Endothelial cell of umbilical vein (primary cell): Measurements from ENCODE around the gene NAA10. TPM values are rescaled to one million over a fixed set of nuclear protein-coding genes. Genes with fewer than 3 reads are reported as not detected.

Source experiments
- BruUV-seq: library from RNA; stranded (reverse); fragments of 400-500 nt; replicated peaks from 2 replicates; lab custom pipeline; 2021; lab: Mats Ljungman, UMichigan
- CTCF ChIA-PET: fragments of 300-600, 350-600 bp; sonication (Branson Sonifier 250); formaldehyde crosslinking; loops from one replicate; lab custom pipeline; 2021; ENCODE audit warnings: antibody characterized with exemption, inconsistent platforms; lab: Charles Lee
- POLR2A ChIA-PET: fragments of 300-600, 350-600 bp; sonication (Branson Sonifier 250); formaldehyde crosslinking; loops from one replicate; lab custom pipeline; 2021; ENCODE audit warnings: antibody characterized with exemption, inconsistent platforms; lab: Charles Lee
- DNase-seq: peaks from one replicate; pipeline ENCODE4 v3.0.0-alpha.2; 2011; ENCODE audit warnings: low read depth, low spot score
- FAIRE-seq: peaks from 2 replicates; lab custom pipeline; 2011; peaks lifted over from hg19 to GRCh38; lab: Jason Lieb, UNC
- H2AFZ ChIP-seq: 2 replicates; pipeline ENCODE4 v1.6.0; 2012; ENCODE audit warnings: low read depth, low read length, control low read depth, inconsistent platforms
- H3K27ac ChIP-seq: 2 replicates; pipeline ENCODE4 v1.5.1; 2011; ENCODE audit warnings: low read depth, mild to moderate bottlenecking, control low read depth, low read length, moderate library complexity; ENCODE audit not compliant: insufficient read depth
- H3K27me3 ChIP-seq, 2 experiments: 2 replicates each; pipeline versions ENCODE4 v1.6.0 to v1.6.1; 2011; ENCODE audit warnings: low read length in 2 of 2, mixed read lengths in 1 of 2; ENCODE audit not compliant: control insufficient read depth in 2 of 2, insufficient read depth in 2 of 2
- H3K36me3 ChIP-seq, 2 experiments: 2 replicates in 1 of 2; 3 replicates in 1 of 2; pipeline ENCODE4 v1.5.1; 2011; ENCODE audit warnings: low read length in 2 of 2, mild to moderate bottlenecking in 1 of 2, moderate library complexity in 1 of 2; ENCODE audit not compliant: control insufficient read depth in 2 of 2, insufficient read depth in 2 of 2; ENCODE audit errors: extremely low read depth in 1 of 2
- H3K4me1 ChIP-seq: 3 replicates; pipeline ENCODE4 v1.5.1; 2011; ENCODE audit warnings: mild to moderate bottlenecking, low read length; ENCODE audit not compliant: control insufficient read depth, insufficient read depth; ENCODE audit errors: extremely low read depth
- H3K4me2 ChIP-seq: 2 replicates; pipeline ENCODE4 v1.6.1; 2011; ENCODE audit warnings: low read length, control low read depth, mixed read lengths; ENCODE audit not compliant: insufficient read depth
- H3K4me3 ChIP-seq, 3 experiments: fragments of 200-600 bp in 1 of 3; sonication (generic), shearing (Covaris generic) in 1 of 3; replicated peaks in 1 of 3; 2 replicates each; pipeline ENCODE4 v1.5.1; 2011 to 2016; ENCODE audit warnings: control low read depth in 3 of 3, low read length in 3 of 3, mild to moderate bottlenecking in 2 of 3, inconsistent platforms in 1 of 3, low read depth in 1 of 3, moderate library complexity in 1 of 3; ENCODE audit not compliant: insufficient read depth in 1 of 3
- H3K79me2 ChIP-seq: 2 replicates; pipeline ENCODE4 v1.6.0; 2012; ENCODE audit warnings: low read length, inconsistent platforms; ENCODE audit not compliant: control insufficient read depth, insufficient read depth
- H3K9ac ChIP-seq: replicated peaks from 2 replicates; pipeline ENCODE3; 2011; ENCODE audit warnings: low read length, control low read depth; ENCODE audit not compliant: insufficient read depth; ENCODE audit errors: extremely low read depth
- H3K9me1 ChIP-seq: replicated peaks from 3 replicates; pipeline ENCODE4 v1.6.0; 2011; ENCODE audit warnings: mild to moderate bottlenecking, low read length; ENCODE audit not compliant: control insufficient read depth, insufficient read depth; ENCODE audit errors: extremely low read depth
- H3K9me3 ChIP-seq: replicated peaks from 2 replicates; pipeline ENCODE4 v1.5.1; 2012; ENCODE audit warnings: low read length, inconsistent platforms; ENCODE audit not compliant: control insufficient read depth, insufficient read depth
- H4K20me1 ChIP-seq: replicated peaks from 2 replicates; pipeline ENCODE3; 2011; ENCODE audit warnings: mild to moderate bottlenecking, low read length; ENCODE audit not compliant: control insufficient read depth, insufficient read depth; ENCODE audit errors: extremely low read depth
- CTCF ChIP-seq, 2 donors: IDR thresholded peaks; 1 replicate in 1 of 2; 2 replicates in 1 of 2; pipeline ENCODE4 v1.5.1; 2011; ENCODE audit warnings: low read length in 2 of 2, mild to moderate bottlenecking in 2 of 2, moderate library complexity in 2 of 2, control low read depth in 1 of 2, inconsistent platforms in 1 of 2, low read depth in 1 of 2; ENCODE audit not compliant: insufficient read depth in 1 of 2; ENCODE audit errors: extremely low read depth in 1 of 2
- EZH2 ChIP-seq: IDR thresholded peaks from 2 replicates; pipeline ENCODE4 v1.6.1; 2012; ENCODE audit warnings: borderline replicate concordance, low read depth, mild to moderate bottlenecking, moderate library complexity, low read length, inconsistent platforms; ENCODE audit not compliant: severe bottlenecking
- FOS ChIP-seq: IDR thresholded peaks from 2 replicates; pipeline ENCODE4 v1.6.1; 2011; ENCODE audit warnings: mild to moderate bottlenecking, low read length, moderate library complexity, borderline replicate concordance; ENCODE audit not compliant: insufficient read depth
- GATA2 ChIP-seq: IDR thresholded peaks from 2 replicates; pipeline ENCODE4 v1.7.0; 2011; ENCODE audit warnings: low read depth, mild to moderate bottlenecking, moderate library complexity, mixed read lengths, low read length; ENCODE audit not compliant: insufficient read length, insufficient read depth
- JUN ChIP-seq: IDR thresholded peaks from 2 replicates; pipeline ENCODE4 v1.6.1; 2011; ENCODE audit warnings: borderline replicate concordance, low read depth; ENCODE audit not compliant: insufficient read length, insufficient read depth
- MAX ChIP-seq: IDR thresholded peaks from 2 replicates; pipeline ENCODE4 v1.6.1; 2011; ENCODE audit not compliant: insufficient read depth, insufficient read length
- MYC ChIP-seq: IDR thresholded peaks from one replicate; pipeline ENCODE4 v1.6.1; 2011; ENCODE audit warnings: mild to moderate bottlenecking, low read depth, low read length
- POLR2A ChIP-seq: IDR thresholded peaks from 2 replicates; pipeline ENCODE4 v1.6.1; 2012; ENCODE audit warnings: low read depth, mild to moderate bottlenecking, control low read depth, low read length
- POLR2AphosphoS5 ChIP-seq: IDR thresholded peaks from 2 replicates; pipeline ENCODE4 v1.6.1; 2012; ENCODE audit warnings: low read depth, mild to moderate bottlenecking, control low read depth, low read length, moderate library complexity; ENCODE audit not compliant: insufficient read depth
- dilution Hi-C: fragments of 300-500 bp; cut with MboI; formaldehyde crosslinking; loops from one replicate; pipeline ENCODE4 v1.15.0; 2019; ENCODE audit warnings: low sequenced_read_pairs; ENCODE audit not compliant: extremely low pct_ligation_motif_present
- intact Hi-C: fragments of 100-400 bp; cut with micrococcal nuclease; formaldehyde crosslinking; loops from one replicate; pipeline ENCODE4 v1.10.0; 2022
- polyA plus RNA-seq, 4 experiments: library from polyadenylated mRNA; depleted of rRNA in 3 of 4; stranded (reverse) in 3 of 4; unstranded in 1 of 4; fragments of >200 nt; gene quantifications; 2 replicates each; pipeline versions ENCODE4 v1.2.1 to v1.2.3, GENCODE V29; 2011 to 2012; ENCODE audit warnings: missing spikeins in 1 of 4
- total RNA-seq: library from RNA; stranded (reverse); gene quantifications from 2 replicates; pipeline ENCODE4 v1.2.3, GENCODE V29; 2021

NAA10 gene
- total and polyA plus RNA-seq, 2 donors (not counting 3 experiments of a cell fraction or from before 2014, with no cell fraction given): 141 to 144 TPM

DNA sequence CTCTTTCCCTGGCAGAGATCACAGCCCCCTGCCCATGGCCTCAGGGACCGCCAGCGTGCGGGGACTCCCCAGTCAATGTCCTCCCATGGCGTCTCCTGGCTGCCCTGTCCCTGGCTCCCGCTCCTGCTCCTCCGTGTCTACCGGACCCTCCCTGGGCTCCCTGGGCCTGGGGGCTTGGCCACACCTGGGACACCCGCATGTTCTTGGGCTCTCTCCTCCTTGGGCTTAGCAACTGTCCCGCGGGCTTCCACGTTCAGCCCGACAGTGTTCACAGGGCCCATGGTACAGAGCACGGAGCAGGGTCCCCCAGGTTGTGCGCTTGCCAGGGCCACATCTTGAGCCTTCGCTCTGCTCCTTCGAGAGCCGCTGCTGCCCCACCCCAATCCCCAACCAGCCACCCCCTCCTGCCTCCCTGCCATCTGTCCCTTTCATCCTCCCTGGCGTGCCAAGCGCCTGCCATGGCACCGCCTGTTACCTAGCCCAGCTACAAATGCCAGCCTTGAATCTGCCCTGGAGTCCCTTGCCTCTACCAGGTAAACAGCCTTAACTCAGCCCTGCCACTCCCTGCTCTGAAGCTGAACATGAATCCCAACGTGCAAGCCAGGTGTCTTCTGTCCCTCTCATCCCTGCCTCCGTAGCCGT is 26.5 kb downstream of the NAA10 start:
- Histone ChIP-seq H3K4me3 (no peak overlapping the region), H3K36me3 (no peaks in the 10 kb centered on the region), H3K79me2 (no peaks in the 10 kb centered on the region), H3K4me1 (no peaks in the 10 kb centered on the region), H3K27ac (no peak overlapping the region), H3K27me3 (no peaks in the 10 kb centered on the region), H3K9ac (no peak overlapping the region), H2AFZ (no peak overlapping the region), H3K9me3 (no peaks in the 10 kb centered on the region), H3K4me2 (no peak overlapping the region), H3K9me1 (no peaks in the 10 kb centered on the region), H4K20me1 (no peaks in the 10 kb centered on the region)
- FAIRE-seq: no peak
- intact Hi-C loops (no loop called here), dilution Hi-C loops (no loop called here)
- BruUV-seq: no TSS peak
- POLR2A ChIA-PET: no interaction called here
- no peak for TF ChIP-seq MYC
- TF ChIP-seq CTCF (IDR thresholded peaks at IDR 0.05; ENCODE audit: extremely low read depth in 1 of 2, insufficient read depth in 1 of 2, low read depth in 1 of 2, low read length in 2 of 2): no peak
- no peak for TF ChIP-seq GATA2
- TF ChIP-seq MAX: no peak
- no peak for TF ChIP-seq POLR2A
- no peak for DNase-seq
- CTCF ChIA-PET: no interaction called here

- intact Hi-C loops: no loop called here
- no TSS peak for BruUV-seq
- DNase-seq (no peak), FAIRE-seq (no peak)
- H3K27ac ChIP-seq: no peak overlapping the region
- POLR2A ChIA-PET: no interaction called here
- H3K27me3 ChIP-seq: no peaks in the 10 kb centered on the region
- no peaks in the 10 kb centered on the region for H3K4me1 ChIP-seq
- H3K36me3 ChIP-seq: no peaks in the 10 kb centered on the region
- no peak overlapping the region for H3K4me3 ChIP-seq
- no peak overlapping the region for H2AFZ ChIP-seq
- no peaks in the 10 kb centered on the region for H3K9me3 ChIP-seq
- no peaks in the 10 kb centered on the region for H4K20me1 ChIP-seq
- no peaks in the 10 kb centered on the region for H3K9me1 ChIP-seq
- TF ChIP-seq MYC (no peak), POLR2A (no peak), EZH2 (no peak), JUN (no peak), GATA2 (no peak), MAX (no peak), POLR2AphosphoS5 (no peak), FOS (no peak), CTCF (IDR thresholded peaks at IDR 0.05; ENCODE audit: extremely low read depth in 1 of 2, insufficient read depth in 1 of 2, low read depth in 1 of 2, low read length in 2 of 2) (no peak)
- CTCF ChIA-PET: no interaction called here
- no peak overlapping the region for H3K4me2 ChIP-seq
- dilution Hi-C loops: no loop called here
- H3K9ac ChIP-seq: no peak overlapping the region
- no peaks in the 10 kb centered on the region for H3K79me2 ChIP-seq
Observed at GRCh38 chrX:153907456-153907855, 27.4 kb downstream of the NAA10 start.
